ENCODE data around the gene RNF40.

DNA sequence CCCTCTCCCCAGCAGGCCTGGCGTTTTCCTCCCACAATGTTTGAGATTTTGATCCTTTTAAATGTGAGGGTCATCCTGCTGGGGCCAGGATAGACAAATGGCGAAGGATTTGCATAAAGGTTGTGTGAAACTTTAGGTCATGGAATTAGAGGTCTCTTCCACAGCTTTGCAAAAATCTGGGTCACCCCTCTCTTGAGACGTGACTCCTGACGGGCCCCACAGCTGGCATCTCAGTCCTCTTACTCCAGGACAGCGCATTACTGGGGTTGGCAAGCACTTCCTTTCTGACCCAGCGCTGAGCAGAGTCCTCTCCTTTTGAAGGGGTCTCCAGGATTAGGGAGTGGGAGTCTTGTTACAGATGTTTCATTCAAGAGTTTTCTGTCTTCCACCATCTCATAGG is 17.5 kb downstream of the RNF40 start:
- TF ChIP-seq CTCF (IDR thresholded peaks at IDR 0.05; ENCODE audit: control extremely low read depth in 1 of 3, insufficient read depth in 1 of 3, low read depth in 1 of 3, low read length in 3 of 3) (no peak), TAF1 (IDR thresholded peaks at IDR 0.05; ENCODE audit: low read depth, low read length) (no peak), MAX (IDR thresholded peaks at IDR 0.05) (no peak), YY1 (IDR thresholded peaks at IDR 0.05; ENCODE audit: low read depth, low read length) (no peak), SIX5 (IDR thresholded peaks at IDR 0.05; ENCODE audit: low read depth, low read length) (no peak), EZH2 (IDR thresholded peaks at IDR 0.05; ENCODE audit: low read depth, low read length, severe bottlenecking) (no peak), GABPA (IDR thresholded peaks at IDR 0.05; ENCODE audit: borderline replicate concordance, insufficient read depth, low read length) (no peak), JUND (IDR thresholded peaks at IDR 0.05; ENCODE audit: low read length) (no peak), POLR2A (IDR thresholded peaks at IDR 0.05; ENCODE audit: control extremely low read depth in 1 of 2, low read depth in 2 of 2, low read length in 2 of 2) (no peak), TCF12 (IDR thresholded peaks at IDR 0.05; ENCODE audit: low read depth, low read length) (no peak), SUZ12 (IDR thresholded peaks at IDR 0.05; ENCODE audit: low read length) (no peak), EP300 (IDR thresholded peaks at IDR 0.05; ENCODE audit: borderline replicate concordance in 1 of 2, low read depth in 2 of 2, low read length in 2 of 2) (no peak)
- TF ChIP-seq, protein P1, sequence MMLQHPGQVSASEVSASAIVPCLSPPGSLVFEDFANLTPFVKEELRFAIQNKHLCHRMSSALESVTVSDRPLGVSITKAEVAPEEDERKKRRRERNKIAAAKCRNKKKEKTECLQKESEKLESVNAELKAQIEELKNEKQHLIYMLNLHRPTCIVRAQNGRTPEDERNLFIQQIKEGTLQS (IDR thresholded peaks at IDR 0.05; ENCODE audit: insufficient read depth, low read depth, low read length): no peak

Measured in H1 (cell line).